CD4-positive, alpha-beta T cell (primary cell): ENCODE measurements around the gene LRIT3. TPM values are rescaled to one million over a fixed set of nuclear protein-coding genes. Genes with fewer than 3 reads are reported as not detected.
A peak's percentile ranks its signal among the peaks of the same experiment; 100 is the strongest.

Source experiments
- ATAC-seq: fragments of 200-7000 bp; cut with Tn5 transposase; one replicate; pipeline ENCODE4 v1.10.0; 2022; ENCODE audit warnings: mild to moderate bottlenecking; ENCODE audit not compliant: poor library complexity
- CTCF ChIA-PET: fragments of 350-600 bp; sonication (Branson Sonifier 250); formaldehyde crosslinking; loops from one replicate; lab custom pipeline; 2021; ENCODE audit warnings: antibody characterized with exemption, inconsistent platforms; lab: Charles Lee
- POLR2A ChIA-PET: fragments of 350-600 bp; sonication (Branson Sonifier 250); formaldehyde crosslinking; loops from one replicate; lab custom pipeline; 2021; ENCODE audit warnings: antibody characterized with exemption, inconsistent platforms; lab: Charles Lee
- DNase-seq, 14 experiments: peaks; one replicate each; pipeline ENCODE4 v3.0.0-alpha.2; 2013 to 2020; ENCODE audit warnings: mixed read lengths in 2 of 14
- H3K27ac ChIP-seq, 2 donors: one replicate each; pipeline versions ENCODE4 v1.5.1 to v1.7.0; 2013; ENCODE audit warnings: low read length in 2 of 2, low read depth in 1 of 2, mild to moderate bottlenecking in 1 of 2
- H3K27me3 ChIP-seq, 2 experiments: 1 replicate in 1 of 2; 2 replicates in 1 of 2; pipeline versions ENCODE4 v1.6.1 to v1.7.0; 2013; ENCODE audit warnings: low read length in 2 of 2, control low read depth in 1 of 2, mild to moderate bottlenecking in 1 of 2, moderate library complexity in 1 of 2; ENCODE audit not compliant: insufficient read depth in 2 of 2, control insufficient read depth in 1 of 2
- H3K36me3 ChIP-seq: one replicate; pipeline ENCODE4 v1.6.1; 2013; ENCODE audit warnings: low read length, control low read depth; ENCODE audit not compliant: insufficient read depth
- H3K4me1 ChIP-seq: one replicate; pipeline ENCODE4 v1.6.1; 2013; ENCODE audit warnings: low read length, control low read depth; ENCODE audit not compliant: insufficient read depth
- H3K4me3 ChIP-seq: one replicate; pipeline ENCODE4 v1.5.1; 2013; ENCODE audit warnings: mild to moderate bottlenecking, low read length, moderate library complexity
- H3K9me3 ChIP-seq, 2 experiments: 1 replicate in 1 of 2; 2 replicates in 1 of 2; pipeline versions ENCODE4 v1.6.1 to v1.7.0; 2013; ENCODE audit warnings: low read length in 2 of 2, mild to moderate bottlenecking in 2 of 2, control low read depth in 1 of 2, moderate library complexity in 1 of 2; ENCODE audit not compliant: control insufficient read depth in 1 of 2, insufficient read depth in 1 of 2
- H3K27ac Mint-ChIP-seq: one replicate; pipeline ENCODE4 v1.8.0; 2020; ENCODE audit warnings: mixed read lengths
- H3K27me3 Mint-ChIP-seq: one replicate; pipeline ENCODE4 v1.8.0; 2021; ENCODE audit warnings: mixed read lengths
- H3K36me3 Mint-ChIP-seq: one replicate; pipeline ENCODE4 v1.8.0; 2021; ENCODE audit warnings: low read depth, mixed read lengths
- H3K4me1 Mint-ChIP-seq: one replicate; pipeline ENCODE4 v1.8.0; 2021; ENCODE audit warnings: low read depth, mixed read lengths
- H3K4me3 Mint-ChIP-seq: one replicate; pipeline ENCODE4 v1.8.0; 2020; ENCODE audit warnings: mild to moderate bottlenecking, mixed read lengths
- H3K9me3 Mint-ChIP-seq: one replicate; pipeline ENCODE4 v1.8.0; 2020; ENCODE audit warnings: mixed read lengths
- CTCF ChIP-seq: fragments of 200-600 bp; IDR thresholded peaks from one replicate; pipeline ENCODE4 v1.8.0; 2022; ENCODE audit warnings: antibody characterized with exemption, mild to moderate bottlenecking
- intact Hi-C, 2 experiments: fragments of 100-400 bp; cut with DNase I in 1 of 2; cut with micrococcal nuclease in 1 of 2; formaldehyde crosslinking; loops; one replicate each; pipeline versions ENCODE4 v1.15.1 to v1.9.0; 2023 to 2025; cut with DNase I, micrococcal nuclease
- total RNA-seq, 174 experiments: library from RNA in 2 of 174; stranded (reverse) in 2 of 174; gene quantifications; one replicate each; pipeline ENCODE4 v1.2.3 and lab custom pipeline; 2021 to 2026

The LRIT3 gene
- total RNA-seq, 2 experiments from 2014 or later = 0.14 TPM; not detected in 1

- H3K9me3 Mint-ChIP-seq = no peaks in the 10 kb centered on the region
- H3K27ac Mint-ChIP-seq = no peak overlapping the region
- no peak for TF ChIP-seq CTCF
- intact Hi-C loops = loop anchor here in 1 of 2 experiments (10.0 kb wide), 4 partner anchors 113 to 1193 kb away; partner anchors contain the start of genes CASP6, ELOVL6, OSTC and RPL34
- H3K4me3 Mint-ChIP-seq = peak overlapping the region; percentile 55
- DNase-seq = no peak
- CTCF ChIA-PET = interaction anchor here (1.2 kb wide), 1 partner anchor 385 kb away, joined by 6 read pairs; the partner anchor contains the start of gene SEC24B
- no peaks in the 10 kb centered on the region for H3K27me3 ChIP-seq
- peaks cover 42% of the 10 kb centered on the region for H3K4me1 Mint-ChIP-seq
- no peaks in the 10 kb centered on the region for H3K9me3 ChIP-seq
- H3K36me3 Mint-ChIP-seq = peaks cover 84% of the 10 kb centered on the region
- no peak overlapping the region for H3K27ac ChIP-seq
- no peaks in the 10 kb centered on the region for H3K27me3 Mint-ChIP-seq
- ATAC-seq = no peak
- POLR2A ChIA-PET = no interaction called here
- H3K4me1 ChIP-seq = peaks cover 18% of the 10 kb centered on the region
- peaks cover 48% of the 10 kb centered on the region for H3K36me3 ChIP-seq
- no peak overlapping the region for H3K4me3 ChIP-seq
These were observed 29.6 kb upstream of the LRIT3 start for GRCh38 chr4:109818268-109818667.

- no peaks in the 10 kb centered on the region for H3K27me3 Mint-ChIP-seq
- DNase-seq (no peak), ATAC-seq (no peak)
- Histone ChIP-seq H3K9me3 (no peaks in the 10 kb centered on the region), H3K4me3 (no peak overlapping the region), H3K36me3 (peaks cover 70% of the 10 kb centered on the region), H3K27me3 (no peaks in the 10 kb centered on the region), H3K27ac (no peak overlapping the region), H3K4me1 (peaks cover 11% of the 10 kb centered on the region)
- no peak for TF ChIP-seq CTCF
- intact Hi-C loops = no loop called here
- ChIA-PET POLR2A (no interaction called here), CTCF (no interaction called here)
- H3K4me3 Mint-ChIP-seq = no peak overlapping the region
- H3K36me3 Mint-ChIP-seq = peaks cover 88% of the 10 kb centered on the region
- H3K27ac Mint-ChIP-seq = peak overlapping the region; percentile 16
- no peaks in the 10 kb centered on the region for H3K9me3 Mint-ChIP-seq
- H3K4me1 Mint-ChIP-seq = peaks cover 30% of the 10 kb centered on the region
These were observed 27.3 kb upstream of the LRIT3 start for GRCh38 chr4:109820563-109820962.

- ATAC-seq = no peak
- H3K36me3 Mint-ChIP-seq = peaks cover 83% of the 10 kb centered on the region
These were observed 26.7 kb upstream of the LRIT3 start for GRCh38 chr4:109821185-109821584.

More at GRCh38 chr4:109821185-109821584, 26.7 kb upstream of the LRIT3 start:
- peaks cover 72% of the 10 kb centered on the region for H3K36me3 ChIP-seq
- H3K27ac Mint-ChIP-seq = peak overlapping the region; percentile 16
- no peak overlapping the region for H3K4me3 Mint-ChIP-seq
- no peaks in the 10 kb centered on the region for H3K27me3 ChIP-seq
- H3K4me3 ChIP-seq = no peak overlapping the region
- ChIA-PET POLR2A (no interaction called here), CTCF (no interaction called here)
- peaks cover 24% of the 10 kb centered on the region for H3K4me1 Mint-ChIP-seq
- no peaks in the 10 kb centered on the region for H3K9me3 Mint-ChIP-seq
- no peak overlapping the region for H3K27ac ChIP-seq
- peaks cover 5% of the 10 kb centered on the region for H3K4me1 ChIP-seq
- no peak for TF ChIP-seq CTCF
- intact Hi-C loops = no loop called here
- no peak for DNase-seq
- H3K27me3 Mint-ChIP-seq = no peaks in the 10 kb centered on the region
- H3K9me3 ChIP-seq = no peaks in the 10 kb centered on the region
